UCSD-AML1 (cell line): Measurements from ENCODE around the gene WIZ.

Source experiments
- DNase-seq: peaks from one replicate; lab custom pipeline; 2025; ENCODE audit not compliant: unreplicated experiment; lab: John Stamatoyannopoulos, UW

WIZ gene

GRCh38 chr19:15467734-15468214 lies 18.0 kb upstream of the WIZ start:
- no peak for DNase-seq

DNA sequence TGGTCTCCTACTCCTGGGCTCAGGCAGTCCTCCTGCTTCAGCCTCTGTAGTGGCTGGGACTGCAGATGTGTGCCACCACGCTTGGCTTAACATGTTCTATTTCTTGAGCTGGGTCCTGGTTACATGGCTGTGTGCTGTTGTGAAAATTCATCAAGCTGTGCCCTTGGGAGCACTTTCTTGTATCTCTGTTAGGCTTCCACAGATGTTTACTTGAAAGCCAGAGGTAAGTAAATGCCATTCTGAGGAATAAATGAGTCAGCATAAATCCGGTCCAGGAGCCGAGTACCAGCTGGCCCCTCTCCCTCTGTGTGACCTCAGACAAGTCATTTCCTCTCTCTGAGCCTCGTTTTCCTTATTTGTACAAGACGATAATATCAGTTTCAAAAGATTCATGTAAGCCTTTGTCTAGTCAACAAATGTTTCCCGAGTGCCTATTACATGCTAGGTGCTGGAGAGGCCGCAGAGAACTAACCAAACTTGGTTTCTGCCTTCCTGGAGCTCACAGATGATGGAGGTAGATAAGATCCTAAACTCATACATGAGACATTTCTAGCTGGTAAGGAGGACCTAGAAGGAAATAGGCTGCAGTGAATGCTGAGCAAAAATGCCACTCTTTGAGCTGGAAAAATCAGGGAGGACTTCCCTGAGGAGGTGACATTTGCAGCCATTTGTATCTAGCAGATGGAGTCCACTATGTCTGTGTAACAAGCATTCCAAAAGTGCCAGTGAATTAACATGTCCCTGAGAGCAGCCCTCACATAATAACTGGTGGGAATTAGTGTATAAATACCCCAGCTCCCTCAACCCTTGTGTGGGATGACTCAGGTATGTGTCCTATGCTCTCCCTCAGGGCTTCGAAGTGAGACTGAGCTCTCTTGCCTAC lies 17.3 kb upstream of the WIZ start:
- DNase-seq = peak; percentile 71

DNA sequence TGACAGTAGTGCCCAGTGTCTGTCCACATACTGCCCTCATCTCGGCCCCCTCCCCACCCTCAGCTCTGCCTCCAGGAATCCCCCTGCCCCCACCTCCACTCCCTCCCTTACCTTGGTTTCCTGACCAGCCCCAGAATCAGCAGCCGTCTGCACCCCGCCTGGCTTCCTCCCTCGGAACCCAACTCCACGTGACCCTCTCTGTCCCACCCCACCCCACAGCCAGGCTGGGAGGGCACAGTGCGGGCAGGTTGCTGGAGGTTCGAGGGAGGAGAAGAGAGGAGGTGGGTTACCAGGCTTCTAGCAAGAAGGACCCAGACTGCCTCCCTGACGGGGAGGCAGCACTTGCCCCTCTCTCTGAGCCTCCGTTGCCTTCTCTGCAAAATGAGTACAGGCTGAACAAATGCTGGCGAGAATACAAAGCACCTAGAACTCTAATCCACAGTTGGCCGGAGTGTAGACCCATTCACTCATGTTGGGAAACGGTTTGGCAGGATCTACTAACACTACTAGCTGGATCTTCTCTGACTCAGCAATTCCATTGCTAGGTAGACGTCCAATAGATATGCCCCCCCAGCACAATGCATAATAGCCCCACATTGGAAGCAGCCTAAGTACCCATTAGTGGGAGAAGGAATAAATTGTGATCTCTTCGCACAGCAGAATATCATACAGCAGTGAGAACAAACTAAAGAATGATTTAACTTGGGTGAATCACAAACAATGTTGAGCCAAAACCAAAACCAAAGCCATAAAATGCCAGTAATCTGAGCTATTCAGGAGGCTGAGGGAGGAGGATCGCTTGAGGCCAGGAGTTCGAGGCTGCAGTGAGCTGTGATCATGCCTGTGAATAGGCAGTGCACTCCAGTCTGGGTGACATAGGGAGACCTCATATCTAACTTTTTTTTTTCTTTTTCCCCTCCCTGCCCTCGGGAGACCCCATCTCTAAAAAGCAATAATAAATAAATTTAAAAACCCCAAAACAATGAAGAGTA lies 14.9 kb upstream of the WIZ start, which contains the start of gene RASAL3:
TSS of gene RASAL3 (minus strand) at position 151 of the 992 bp plus-strand sequence. CDS start 186 bp downstream, outside the sequence.
- peak; percentile 84 for DNase-seq

GRCh38 chr19:15463861-15464371 lies 14.2 kb upstream of the WIZ start:
- DNase-seq = peak; percentile 87

DNA sequence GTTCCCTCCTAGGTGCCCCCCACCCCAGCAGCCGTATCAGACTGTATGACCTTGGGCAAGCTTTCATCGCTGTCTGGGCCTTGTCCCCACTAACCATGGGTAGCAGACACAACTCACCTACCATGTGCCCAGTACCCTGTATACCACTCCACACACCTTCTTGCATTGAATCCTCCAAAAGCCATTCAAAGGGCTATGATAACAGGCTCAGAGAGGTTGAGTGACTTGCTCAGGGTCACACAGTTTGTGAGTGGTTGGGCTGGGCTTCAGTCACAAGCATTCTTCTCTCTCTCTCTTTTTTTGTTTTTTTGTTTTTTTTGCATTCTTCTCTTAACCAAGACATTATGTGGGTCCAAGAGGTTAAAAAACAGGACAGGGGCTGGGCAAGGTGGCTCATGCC lies 11.9 kb upstream of the WIZ start:
- DNase-seq = no peak

DNA sequence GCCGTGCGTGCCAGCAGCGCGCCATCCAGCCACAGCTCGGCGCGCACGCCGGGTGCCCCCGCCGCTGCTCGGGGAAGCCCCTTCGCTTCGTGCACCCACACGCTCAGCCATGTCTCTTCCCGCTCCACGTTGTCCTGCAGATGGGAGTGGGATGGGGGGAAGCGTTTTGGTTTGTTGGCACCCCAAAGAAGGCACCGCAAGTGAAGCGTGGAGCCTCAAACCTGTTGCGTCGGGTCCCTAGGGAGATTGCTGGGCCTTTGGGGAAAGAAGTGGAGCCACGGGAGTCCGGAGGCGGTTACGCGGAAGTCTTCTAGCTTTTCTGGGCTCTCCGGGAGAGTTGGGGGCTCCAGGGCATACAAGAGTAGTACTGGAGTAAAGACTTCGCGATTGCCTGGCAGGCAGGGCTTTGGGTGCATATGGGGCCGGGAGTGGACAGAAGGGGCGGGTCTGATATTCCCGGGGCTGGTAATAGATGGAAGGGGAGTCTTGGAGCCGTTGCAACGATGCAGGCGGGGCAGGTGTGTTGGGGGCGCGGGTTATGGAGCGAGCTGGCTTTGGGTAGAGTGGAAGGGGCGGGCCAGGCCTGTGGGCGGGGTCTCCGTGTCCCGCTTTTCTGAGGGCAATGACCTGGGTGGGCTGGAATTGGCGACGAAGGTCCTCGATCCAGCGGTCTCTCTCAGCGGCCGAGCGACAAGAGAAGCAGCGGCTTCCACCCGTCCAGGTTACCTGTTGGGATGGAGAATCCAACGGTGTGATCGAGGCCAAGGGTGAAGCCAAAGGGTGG lies 8.1 kb upstream of the WIZ start:
- no peak for DNase-seq

DNA sequence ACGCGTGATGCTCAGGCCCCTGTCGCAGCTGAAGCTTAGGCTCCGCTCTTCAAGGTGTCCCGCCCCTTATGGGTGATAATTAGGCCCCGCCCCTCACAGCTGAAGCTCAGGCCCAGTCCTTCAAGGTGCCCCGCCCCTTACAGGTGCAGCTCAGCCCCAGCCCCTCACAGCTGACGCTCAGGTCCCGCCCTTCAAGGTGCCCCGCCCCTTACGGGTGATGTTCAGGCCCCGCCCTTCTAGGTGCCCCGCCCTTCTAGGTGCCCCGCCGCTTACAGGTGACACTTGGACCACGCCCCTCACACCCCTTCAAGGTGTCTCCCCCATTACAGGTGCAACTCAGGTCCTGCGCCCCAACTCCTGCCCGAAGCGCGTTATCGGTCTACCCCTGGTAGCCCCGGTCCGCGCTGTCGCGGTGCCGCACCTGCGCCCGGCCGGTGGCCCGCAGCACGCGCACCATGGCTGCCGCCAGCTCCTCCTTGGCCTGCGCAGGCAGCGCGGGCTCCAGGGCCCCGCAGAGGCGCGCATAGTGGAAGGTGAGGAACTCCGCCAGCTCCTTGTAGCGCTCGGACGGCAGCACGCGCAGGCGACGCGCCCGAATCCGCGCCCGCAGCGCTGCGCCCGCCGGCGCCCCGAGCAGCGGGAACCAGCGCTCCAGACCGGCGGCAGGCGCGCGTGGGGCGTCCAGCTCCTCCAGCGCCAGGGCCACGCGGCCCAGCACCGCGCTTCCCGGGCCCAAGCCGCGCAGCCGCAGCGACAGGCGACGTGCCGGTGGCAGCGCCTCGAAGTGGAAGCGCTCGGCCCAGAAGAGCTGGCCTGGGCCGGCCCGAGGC lies 7.3 kb upstream of the WIZ start:
- no peak for DNase-seq

DNA sequence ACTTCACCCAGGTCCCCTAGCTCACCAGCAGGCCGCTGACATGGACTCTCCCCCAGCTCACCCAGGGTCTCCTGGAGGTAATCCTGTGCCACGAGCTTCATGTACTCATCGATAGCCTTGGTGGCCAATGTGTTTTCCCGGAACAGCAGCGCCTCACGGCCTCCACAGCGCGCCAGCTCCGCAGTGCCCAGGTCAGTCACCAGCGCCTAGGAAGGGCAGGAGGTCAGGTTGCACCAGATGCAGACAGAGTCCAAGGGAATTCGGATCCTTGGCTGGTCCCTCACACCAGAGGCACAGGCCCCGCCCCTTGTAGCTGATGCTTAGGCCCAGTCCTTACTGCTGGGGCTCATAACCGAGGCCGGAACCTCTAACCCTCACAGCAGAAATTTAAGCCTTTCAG lies 6.7 kb upstream of the WIZ start:
- DNase-seq = no peak

GRCh38 chr19:15455996-15456395 lies 6.2 kb upstream of the WIZ start:
- DNase-seq = no peak

GRCh38 chr19:15453906-15454860 lies 4.4 kb upstream of the WIZ start:
- DNase-seq = no peak

DNA sequence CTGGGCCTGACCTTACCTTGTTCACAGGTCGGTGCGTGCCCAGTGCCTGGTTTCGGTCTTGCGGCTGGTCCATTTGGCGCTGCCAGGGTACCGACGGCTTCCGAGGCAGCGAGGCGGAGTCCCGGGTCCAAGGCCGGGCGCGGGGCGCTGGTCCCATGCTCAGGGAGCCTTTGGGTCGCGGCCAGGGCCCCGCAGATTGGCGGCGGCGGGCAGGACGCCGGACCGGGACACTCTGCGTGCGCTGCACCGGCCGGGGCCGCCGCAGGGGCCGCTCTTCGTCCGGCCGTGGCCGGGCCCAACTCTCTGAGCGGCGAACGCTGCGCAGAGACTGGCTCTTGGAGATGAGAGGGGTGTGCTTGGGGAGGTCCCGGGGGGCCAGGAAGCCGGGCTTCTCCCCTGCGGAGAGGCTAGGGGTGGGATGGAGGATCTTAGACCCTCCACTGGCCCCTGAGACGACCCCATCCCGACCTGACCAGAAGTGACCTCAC lies 3.4 kb upstream of the WIZ start:
- no peak for DNase-seq

DNA sequence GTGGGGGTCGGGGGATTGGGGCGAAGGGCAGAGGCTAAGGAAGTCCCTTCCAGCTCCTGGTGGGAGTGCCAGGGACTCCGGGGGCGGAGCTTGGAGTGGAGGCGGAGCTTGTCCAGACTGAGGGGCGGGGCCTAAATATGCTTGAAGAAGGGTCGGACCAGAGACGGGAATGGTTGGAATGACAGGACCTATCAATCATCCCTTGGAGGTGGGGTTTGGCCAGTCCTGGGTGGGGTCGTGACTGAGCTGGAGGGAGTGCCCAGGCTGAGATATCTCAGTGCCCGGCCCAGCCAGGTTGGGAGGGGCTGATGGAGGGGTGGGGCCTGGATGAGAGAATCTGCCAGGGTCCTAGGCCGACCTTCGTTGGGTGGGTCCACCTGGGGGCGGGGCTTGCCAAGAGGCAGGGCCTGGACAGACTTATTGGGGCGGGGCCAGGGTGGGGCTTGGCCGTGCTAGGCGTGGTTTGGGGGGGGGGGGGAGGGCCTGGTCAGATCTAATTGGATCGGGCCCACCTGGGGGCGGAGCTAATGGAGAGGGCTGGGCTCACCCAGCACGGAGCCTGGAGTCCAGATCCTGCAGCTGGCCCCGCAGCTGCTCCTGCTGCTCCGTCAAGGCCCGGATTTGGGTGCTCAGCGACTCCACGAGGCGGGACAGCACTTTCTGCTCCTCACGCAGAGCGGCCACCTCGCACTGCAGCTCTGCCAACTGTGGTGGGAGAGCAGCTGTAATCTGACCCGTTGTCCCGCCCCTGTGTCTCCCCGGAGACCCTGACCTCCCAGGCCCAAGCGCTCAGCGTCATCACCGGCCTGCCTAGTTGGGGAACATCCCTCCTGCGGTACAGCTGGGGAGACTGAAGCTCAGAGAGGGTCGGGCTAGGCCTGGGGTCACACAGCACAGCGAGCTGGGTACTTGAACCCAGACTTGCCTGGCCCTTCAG lies 2.6 kb upstream of the WIZ start:
- peak; percentile 19 for DNase-seq

DNA sequence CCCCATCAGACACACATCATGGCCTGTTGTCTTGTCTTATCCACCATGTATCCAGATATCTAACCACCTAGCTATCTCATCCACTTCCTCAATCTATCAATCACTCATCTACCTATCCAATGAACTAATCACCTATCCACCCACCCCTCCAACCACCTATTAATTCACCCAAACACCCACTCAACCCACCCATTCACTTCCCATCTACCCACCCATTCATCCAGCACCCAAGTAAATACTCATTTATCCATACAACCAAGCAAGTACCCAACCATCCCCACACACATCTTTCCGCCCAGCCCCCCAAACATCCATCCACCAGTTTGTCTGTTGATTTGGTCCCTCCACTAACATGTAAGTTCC lies 753 bp upstream of the WIZ start:
- DNase-seq = no peak

DNA sequence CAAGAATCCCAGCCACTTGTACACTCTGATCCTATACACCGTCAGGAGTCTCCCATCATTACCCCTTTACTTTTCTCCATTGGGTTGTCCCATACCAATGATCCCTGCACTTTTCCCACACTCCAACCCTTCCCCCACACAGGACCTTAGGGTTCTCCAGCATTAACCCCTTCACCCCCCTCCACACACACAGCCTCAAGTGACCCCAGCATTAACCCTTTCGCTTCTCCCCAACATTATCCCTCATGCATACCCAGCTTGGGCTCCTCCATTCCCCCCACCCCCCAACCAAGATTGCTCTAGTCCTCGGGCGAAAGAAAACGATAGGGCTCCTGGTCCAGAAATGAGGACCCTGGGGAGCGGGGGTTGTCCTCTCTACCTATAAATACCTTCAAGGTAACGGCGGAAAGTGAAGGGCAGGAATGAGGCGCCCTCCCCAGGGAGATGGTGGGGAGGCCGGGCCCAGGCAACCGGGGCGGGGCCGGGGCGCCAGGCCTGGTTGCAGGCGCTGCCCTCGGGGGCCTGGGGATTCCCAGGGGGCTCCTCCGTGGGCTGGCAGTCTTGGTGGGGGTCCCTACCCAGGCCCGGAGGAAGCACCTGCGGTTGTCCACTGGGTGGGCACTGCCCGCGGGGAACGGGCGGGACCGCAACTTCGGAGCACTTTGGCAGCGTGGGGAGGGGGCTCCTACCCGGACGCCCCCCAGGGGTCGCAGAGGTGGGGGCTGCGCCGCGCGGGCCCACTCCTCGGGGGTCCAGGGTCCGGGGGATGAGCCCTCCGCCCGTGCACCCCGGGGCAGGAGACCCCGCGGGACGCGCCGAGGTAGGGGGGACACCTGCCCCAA lies 757 bp downstream of the WIZ start:
- no peak for DNase-seq

DNA sequence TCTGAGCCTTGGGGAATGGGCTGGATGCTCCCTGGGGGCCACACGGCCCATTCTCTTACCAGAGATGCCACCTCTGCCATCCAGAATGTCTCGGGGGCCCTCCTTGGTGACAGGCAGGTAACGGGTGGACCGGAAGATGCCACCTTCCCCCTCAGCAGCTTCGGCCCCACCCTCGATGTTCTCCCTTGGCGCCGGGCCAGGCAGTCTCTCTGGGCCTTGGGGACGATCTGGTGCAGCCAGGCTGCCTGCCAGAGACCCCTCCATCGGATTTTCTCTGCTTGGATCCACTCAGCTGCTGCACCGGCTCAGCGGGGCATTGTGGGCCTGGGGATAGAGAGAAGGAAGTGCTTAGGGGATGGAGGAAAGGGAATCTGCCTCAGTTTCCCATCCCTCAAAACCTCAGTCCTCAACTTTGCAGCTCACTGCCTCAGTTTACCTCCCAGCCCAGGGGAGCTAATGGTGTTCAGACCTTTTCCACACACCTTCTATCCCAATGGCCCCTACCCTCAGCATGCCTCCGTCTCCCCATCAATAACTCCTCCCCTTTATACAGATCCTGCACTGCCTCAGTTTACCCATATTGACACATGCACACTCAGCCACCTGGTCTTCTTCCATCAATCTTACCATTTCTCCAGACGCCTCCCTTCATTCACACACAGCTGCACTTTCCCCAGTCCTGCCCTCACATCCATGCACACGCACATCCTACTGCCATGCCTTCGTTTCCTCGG lies 1.5 kb downstream of the WIZ start:
- no peak for DNase-seq

DNA sequence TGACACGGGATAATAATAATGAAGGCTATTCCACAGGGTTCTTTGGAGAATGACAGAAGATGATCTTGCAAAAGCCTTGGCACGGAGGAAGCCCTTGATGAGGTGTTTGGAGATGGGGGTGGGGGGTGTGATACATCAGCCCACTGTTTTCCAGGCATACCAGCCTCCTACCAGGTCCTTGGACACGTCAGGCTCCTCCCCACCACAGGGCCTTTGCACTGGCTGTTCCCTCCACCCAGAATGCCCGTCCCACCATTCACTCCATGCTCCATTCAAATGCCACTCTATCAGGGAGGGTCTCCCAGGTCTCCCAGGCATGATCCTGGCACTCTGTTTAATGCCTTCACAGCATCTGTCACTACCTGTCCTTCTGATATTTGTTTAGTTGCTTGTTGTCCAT lies 2.7 kb downstream of the WIZ start:
- DNase-seq = no peak
